ENCODE results near the gene MACROD2. TPM values are rescaled to one million over a fixed set of nuclear protein-coding genes. Genes with fewer than 3 reads are reported as not detected.

MACROD2 gene
- total RNA-seq, 2 donors from 2014 or later, result 0.94 to 10.4 TPM

DNA sequence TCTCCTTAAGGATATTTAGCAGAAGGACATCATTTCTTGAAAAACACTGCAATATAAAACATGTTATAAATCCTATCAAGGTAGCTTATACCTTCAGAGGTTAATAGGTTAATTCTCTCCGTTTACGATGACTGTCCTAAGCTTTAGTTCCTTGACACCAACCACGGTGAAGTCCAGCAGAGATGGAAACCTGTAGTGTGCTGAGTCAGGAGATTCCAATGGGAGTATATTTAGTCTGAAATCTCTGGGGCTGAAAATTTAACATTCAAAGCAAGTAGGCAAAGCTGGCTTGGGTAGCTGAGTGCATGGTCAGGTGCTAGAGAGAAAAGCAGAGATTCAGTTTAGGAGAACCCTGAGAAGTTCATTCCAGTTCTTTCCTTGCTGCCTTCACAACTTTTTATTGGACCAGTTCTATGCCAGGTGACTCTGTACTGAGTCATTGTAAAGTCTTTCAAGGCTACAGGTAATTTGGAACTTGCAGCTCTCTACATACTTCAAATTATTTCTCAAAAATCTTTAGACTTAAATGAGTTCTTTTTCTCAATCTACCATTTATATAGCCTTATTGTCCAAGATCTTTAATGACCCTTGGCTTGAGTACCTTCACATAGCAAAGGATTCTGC lies 1351.5 kb downstream of the MACROD2 start:
- H3K4me3 ChIP-seq, result no peak overlapping the region
- no peak overlapping the region for H3K27ac ChIP-seq
- H3K36me3 ChIP-seq, result no peaks in the 10 kb centered on the region
- TF ChIP-seq, protein P1, sequence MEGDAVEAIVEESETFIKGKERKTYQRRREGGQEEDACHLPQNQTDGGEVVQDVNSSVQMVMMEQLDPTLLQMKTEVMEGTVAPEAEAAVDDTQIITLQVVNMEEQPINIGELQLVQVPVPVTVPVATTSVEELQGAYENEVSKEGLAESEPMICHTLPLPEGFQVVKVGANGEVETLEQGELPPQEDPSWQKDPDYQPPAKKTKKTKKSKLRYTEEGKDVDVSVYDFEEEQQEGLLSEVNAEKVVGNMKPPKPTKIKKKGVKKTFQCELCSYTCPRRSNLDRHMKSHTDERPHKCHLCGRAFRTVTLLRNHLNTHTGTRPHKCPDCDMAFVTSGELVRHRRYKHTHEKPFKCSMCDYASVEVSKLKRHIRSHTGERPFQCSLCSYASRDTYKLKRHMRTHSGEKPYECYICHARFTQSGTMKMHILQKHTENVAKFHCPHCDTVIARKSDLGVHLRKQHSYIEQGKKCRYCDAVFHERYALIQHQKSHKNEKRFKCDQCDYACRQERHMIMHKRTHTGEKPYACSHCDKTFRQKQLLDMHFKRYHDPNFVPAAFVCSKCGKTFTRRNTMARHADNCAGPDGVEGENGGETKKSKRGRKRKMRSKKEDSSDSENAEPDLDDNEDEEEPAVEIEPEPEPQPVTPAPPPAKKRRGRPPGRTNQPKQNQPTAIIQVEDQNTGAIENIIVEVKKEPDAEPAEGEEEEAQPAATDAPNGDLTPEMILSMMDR (IDR thresholded peaks at IDR 0.05), result no peak
- H3K27me3 ChIP-seq, result no peaks in the 10 kb centered on the region
- no peaks in the 10 kb centered on the region for H3K9me3 ChIP-seq
- H3K4me1 ChIP-seq, result no peaks in the 10 kb centered on the region
- DNase-seq (ENCODE audit: low spot score), result no peak

DNA sequence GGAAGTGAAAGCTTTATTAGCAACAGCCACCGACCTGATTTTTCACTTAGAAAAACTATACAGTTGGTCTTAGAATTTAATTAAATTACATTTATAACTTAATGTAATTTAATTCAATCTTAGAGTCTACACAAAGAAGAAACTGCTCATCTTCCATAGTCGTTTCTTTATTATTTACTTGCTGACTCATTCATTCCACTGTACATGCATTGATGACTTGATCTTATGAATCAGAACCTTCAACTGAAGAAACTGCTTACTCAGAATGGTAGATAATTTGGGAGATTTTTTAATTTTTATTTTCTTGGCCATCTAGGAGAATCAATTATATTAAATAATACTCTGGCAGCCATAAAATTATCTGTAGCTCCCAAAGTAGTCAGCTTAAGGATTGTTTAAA lies 1363.7 kb downstream of the MACROD2 start:
- Histone ChIP-seq H3K36me3 (no peaks in the 10 kb centered on the region), H3K4me1 (no peaks in the 10 kb centered on the region)
- TF ChIP-seq, protein P1 (IDR thresholded peaks at IDR 0.05), result no peak

DNA sequence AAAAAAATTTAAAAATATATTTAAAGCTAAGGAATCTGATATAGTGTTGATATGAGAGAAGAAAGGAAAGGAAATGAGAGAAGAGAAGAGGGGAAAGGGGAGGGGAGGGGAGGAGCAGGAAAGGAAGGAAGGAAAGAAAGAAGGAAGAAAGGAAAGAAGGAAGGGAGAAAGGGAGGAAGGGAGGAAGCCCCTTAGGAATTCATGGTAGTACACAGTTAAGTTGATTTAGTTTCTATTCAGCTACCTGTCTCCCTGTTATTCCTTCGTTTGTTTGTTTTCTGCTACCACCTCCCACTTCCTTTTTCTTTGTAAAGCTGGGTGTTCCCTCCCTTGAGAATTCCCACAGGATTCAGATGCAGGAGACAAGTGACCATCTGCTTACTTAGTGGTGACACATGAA lies 1367.5 kb downstream of the MACROD2 start:
- TF ChIP-seq, protein P1 (IDR thresholded peaks at IDR 0.05), result no peak
- no peak for DNase-seq (ENCODE audit: low spot score)
- no peaks in the 10 kb centered on the region for H3K9me3 ChIP-seq

More for the DNA sequence above, 1363.7 kb downstream of the MACROD2 start:
- no peak overlapping the region for H3K4me3 ChIP-seq
- no peaks in the 10 kb centered on the region for H3K27me3 ChIP-seq
- H3K27ac ChIP-seq, result no peak overlapping the region
- no peak for DNase-seq (ENCODE audit: low spot score)
- no peaks in the 10 kb centered on the region for H3K9me3 ChIP-seq

DNA sequence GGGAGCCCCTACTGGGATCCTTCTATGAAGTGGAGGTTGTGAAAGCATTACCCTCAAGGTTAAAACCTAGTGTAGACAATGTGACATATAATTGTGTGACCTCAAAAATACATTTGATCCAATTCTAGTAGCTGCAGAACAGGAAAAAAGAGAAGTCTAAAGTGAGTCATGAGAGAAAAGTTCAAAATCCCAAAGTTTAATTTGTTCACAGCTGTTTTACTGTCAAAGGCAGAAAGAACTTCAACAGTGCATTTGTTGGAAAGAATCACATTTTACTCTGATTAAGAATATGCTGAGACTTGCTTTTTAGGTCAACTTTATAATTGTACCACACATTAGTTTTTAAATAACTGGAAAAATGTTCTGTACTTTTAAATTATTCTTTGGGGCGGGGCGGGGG lies 1369.5 kb downstream of the MACROD2 start:
- Histone ChIP-seq H3K36me3 (no peaks in the 10 kb centered on the region), H3K27me3 (no peaks in the 10 kb centered on the region), H3K9me3 (no peaks in the 10 kb centered on the region), H3K27ac (no peak overlapping the region), H3K4me1 (no peaks in the 10 kb centered on the region), H3K4me3 (no peak overlapping the region)
- TF ChIP-seq, protein P1 (IDR thresholded peaks at IDR 0.05), result no peak
- no peak for DNase-seq (ENCODE audit: low spot score)

More for the DNA sequence above, 1367.5 kb downstream of the MACROD2 start:
- Histone ChIP-seq H3K36me3 (no peaks in the 10 kb centered on the region), H3K27ac (no peak overlapping the region), H3K4me1 (no peaks in the 10 kb centered on the region), H3K4me3 (no peak overlapping the region), H3K27me3 (no peaks in the 10 kb centered on the region)

DNA sequence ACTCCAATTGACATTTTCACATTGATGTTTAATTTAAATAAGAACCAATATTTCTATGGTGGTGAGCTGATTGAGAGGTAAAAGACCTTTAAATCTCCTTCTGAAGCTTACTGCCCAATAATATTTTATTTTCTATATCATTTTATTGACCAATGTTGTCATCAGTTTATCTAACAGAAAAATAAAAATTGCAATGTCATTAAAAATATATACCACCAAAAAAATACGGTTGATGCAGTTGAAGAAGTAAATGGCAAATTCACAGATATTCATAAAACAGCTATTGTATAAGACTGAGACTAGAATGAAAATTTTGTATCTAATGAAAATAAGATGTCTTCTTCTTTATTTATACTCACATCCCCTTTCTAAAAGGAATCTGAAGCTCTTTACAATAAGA lies 1375.1 kb downstream of the MACROD2 start:
- Histone ChIP-seq H3K4me1 (no peaks in the 10 kb centered on the region), H3K4me3 (no peak overlapping the region), H3K27ac (no peak overlapping the region), H3K9me3 (no peaks in the 10 kb centered on the region), H3K27me3 (no peaks in the 10 kb centered on the region), H3K36me3 (no peaks in the 10 kb centered on the region)
- DNase-seq (ENCODE audit: low spot score), result no peak
- TF ChIP-seq, protein P1 (IDR thresholded peaks at IDR 0.05), result no peak

DNA sequence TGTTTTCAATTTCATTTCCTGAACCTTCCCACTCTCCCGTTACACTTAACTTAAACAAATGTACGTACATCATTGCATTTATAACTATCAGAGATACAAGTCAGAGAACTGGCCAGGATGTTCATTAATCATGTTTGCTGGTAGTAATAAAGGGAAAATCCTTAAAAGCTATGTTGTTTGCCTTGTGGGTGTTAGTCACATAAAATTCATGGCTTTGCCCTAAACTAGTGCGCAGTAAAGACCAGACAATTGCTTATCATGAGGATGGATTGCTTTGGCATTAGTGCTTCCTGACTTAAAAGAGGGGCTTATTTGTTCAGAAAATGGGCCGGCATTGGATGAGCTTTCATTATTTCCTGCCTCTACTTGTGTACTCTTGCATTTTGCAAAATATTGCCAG lies 1379.4 kb downstream of the MACROD2 start:
- Histone ChIP-seq H3K9me3 (no peaks in the 10 kb centered on the region), H3K4me3 (no peak overlapping the region), H3K36me3 (no peaks in the 10 kb centered on the region), H3K27ac (no peak overlapping the region), H3K4me1 (no peaks in the 10 kb centered on the region), H3K27me3 (no peaks in the 10 kb centered on the region)
- TF ChIP-seq, protein P1 (IDR thresholded peaks at IDR 0.05), result no peak
- DNase-seq (ENCODE audit: low spot score), result no peak

Measured in right atrium auricular region (tissue), 2 donors.